Coronary artery (tissue), 2 donors: ENCODE results near the gene IFNB1.

Experiments
- DNase-seq: peaks from one replicate; pipeline ENCODE4 v3.0.0-alpha.2; 2017; ENCODE audit warnings: low spot score
- H3K27ac ChIP-seq, 2 donors: fragments of 200-600 bp; sonication (generic); one replicate each; pipeline ENCODE4 v1.5.1; 2016 to 2019
- H3K4me3 ChIP-seq: fragments of 200-600 bp; sonication (generic); 2 replicates; pipeline ENCODE4 v1.5.1; 2016; ENCODE audit warnings: mild to moderate bottlenecking, moderate library complexity
- CTCF ChIP-seq: fragments of 200-600 bp; sonication (generic); IDR thresholded peaks from one replicate; pipeline ENCODE4 v1.5.1; 2019; ENCODE audit warnings: antibody characterized with exemption

IFNB1 gene

GRCh38 chr9:21104787-21105186 lies 27.0 kb upstream of the IFNB1 start:
- TF ChIP-seq CTCF, result no peak
- Histone ChIP-seq H3K27ac (no peak overlapping the region), H3K4me3 (no peak overlapping the region)
- no peak for DNase-seq

- Histone ChIP-seq H3K4me3 (no peak overlapping the region), H3K27ac (no peak overlapping the region)
- no peak for DNase-seq
- no peak for TF ChIP-seq CTCF
Measured at GRCh38 chr9:21102305-21102704, 24.6 kb upstream of the IFNB1 start.

GRCh38 chr9:21097817-21098216 lies 20.1 kb upstream of the IFNB1 start:
- DNase-seq, result no peak
- no peak overlapping the region for H3K27ac ChIP-seq
- TF ChIP-seq CTCF, result no peak

GRCh38 chr9:21096901-21097255 lies 19.1 kb upstream of the IFNB1 start:
- Histone ChIP-seq H3K27ac (peak overlapping the region; percentile 74 to 84), H3K4me3 (peak overlapping the region; percentile 65)
- no peak for TF ChIP-seq CTCF
- DNase-seq, result no peak

More at GRCh38 chr9:21097817-21098216, 20.1 kb upstream of the IFNB1 start:
- H3K4me3 ChIP-seq, result no peak overlapping the region

- no peak for TF ChIP-seq CTCF
- Histone ChIP-seq H3K27ac (peak overlapping the region; percentile 74 to 84), H3K4me3 (peak overlapping the region; percentile 65)
- DNase-seq, result no peak
Measured at GRCh38 chr9:21096172-21096900, 18.6 kb upstream of the IFNB1 start.

- no peak for DNase-seq
- H3K27ac ChIP-seq, result peak overlapping the region; percentile 74 to 84
- TF ChIP-seq CTCF, result no peak
- no peak overlapping the region for H3K4me3 ChIP-seq
Measured at GRCh38 chr9:21095561-21095960, 17.8 kb upstream of the IFNB1 start.

GRCh38 chr9:21086538-21086937 lies 8.8 kb upstream of the IFNB1 start:
- DNase-seq, result no peak
- Histone ChIP-seq H3K27ac (no peak overlapping the region), H3K4me3 (no peak overlapping the region)
- no peak for TF ChIP-seq CTCF
